Activated CD4-positive, alpha-beta T cell treated with anti-CD3 and anti-CD28 coated beads for 24 hours (primary cell): ENCODE data around the gene NTMT2.
"Not testable (repeated sequence)": the region's sequence is repeated elsewhere in the genome, so short reads cannot be mapped to it uniquely, and the experiment has no call there.

Experiments used
- DNase-seq, 2 donors: peaks; one replicate each; pipeline ENCODE4 v3.0.0-alpha.2; 2020; ENCODE audit warnings: low read depth in 2 of 2

The NTMT2 gene

GRCh38 chr1:170157820-170158219 lies 12.1 kb downstream of the NTMT2 start:
- no peak for DNase-seq

- no peak for DNase-seq
Observed at GRCh38 chr1:170162459-170163246, 16.9 kb downstream of the NTMT2 start.

GRCh38 chr1:170164103-170164763 lies 18.5 kb downstream of the NTMT2 start:
- no peak for DNase-seq

DNA sequence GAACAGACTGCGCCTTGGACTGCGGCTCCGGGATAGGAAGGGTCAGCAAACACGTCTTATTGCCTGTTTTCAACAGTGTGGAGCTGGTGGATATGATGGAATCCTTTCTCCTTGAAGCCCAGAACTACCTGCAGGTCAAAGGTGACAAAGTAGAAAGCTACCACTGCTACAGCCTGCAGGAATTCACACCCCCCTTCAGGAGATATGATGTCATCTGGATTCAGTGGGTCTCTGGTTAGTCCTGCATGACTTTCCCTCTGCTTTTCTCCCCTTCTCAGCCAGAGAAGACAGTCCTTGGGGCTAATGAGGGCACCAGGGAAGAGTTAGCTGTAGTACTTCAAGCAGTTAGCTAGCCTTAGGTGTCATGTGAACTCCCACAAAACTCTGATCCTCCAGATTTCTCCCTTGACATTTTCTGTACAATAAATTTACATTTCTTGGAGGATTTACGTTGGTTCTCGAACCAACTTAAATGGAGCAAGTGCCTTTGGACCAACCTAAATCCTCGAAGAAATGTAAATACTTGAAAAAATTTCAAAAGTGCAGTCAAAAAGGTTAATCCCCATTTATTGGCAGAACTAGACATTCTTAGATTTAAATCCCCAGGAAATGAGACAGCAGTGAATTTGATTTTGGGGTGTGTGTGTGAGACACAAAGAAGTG lies 20.9 kb downstream of the NTMT2 start:
- DNase-seq: no peak

GRCh38 chr1:170168265-170168664 lies 22.5 kb downstream of the NTMT2 start:
- no peak for DNase-seq

GRCh38 chr1:170170513-170170912 lies 24.8 kb downstream of the NTMT2 start:
- not testable (repeated sequence) for DNase-seq

- DNase-seq: no peak
Observed at GRCh38 chr1:170174395-170174794, 28.6 kb downstream of the NTMT2 start.

GRCh38 chr1:170175041-170175440 lies 29.3 kb downstream of the NTMT2 start:
- no peak for DNase-seq

GRCh38 chr1:170175484-170175883 lies 29.7 kb downstream of the NTMT2 start:
- DNase-seq: no peak

- DNase-seq: no peak
Observed at GRCh38 chr1:170176772-170177171, 31.0 kb downstream of the NTMT2 start.

GRCh38 chr1:170182442-170182841 lies 36.7 kb downstream of the NTMT2 start:
- DNase-seq: no peak

- DNase-seq: no peak
Observed at GRCh38 chr1:170192546-170192945, 46.8 kb downstream of the NTMT2 start.

GRCh38 chr1:170194451-170194850 lies 48.7 kb downstream of the NTMT2 start:
- no peak for DNase-seq

DNA sequence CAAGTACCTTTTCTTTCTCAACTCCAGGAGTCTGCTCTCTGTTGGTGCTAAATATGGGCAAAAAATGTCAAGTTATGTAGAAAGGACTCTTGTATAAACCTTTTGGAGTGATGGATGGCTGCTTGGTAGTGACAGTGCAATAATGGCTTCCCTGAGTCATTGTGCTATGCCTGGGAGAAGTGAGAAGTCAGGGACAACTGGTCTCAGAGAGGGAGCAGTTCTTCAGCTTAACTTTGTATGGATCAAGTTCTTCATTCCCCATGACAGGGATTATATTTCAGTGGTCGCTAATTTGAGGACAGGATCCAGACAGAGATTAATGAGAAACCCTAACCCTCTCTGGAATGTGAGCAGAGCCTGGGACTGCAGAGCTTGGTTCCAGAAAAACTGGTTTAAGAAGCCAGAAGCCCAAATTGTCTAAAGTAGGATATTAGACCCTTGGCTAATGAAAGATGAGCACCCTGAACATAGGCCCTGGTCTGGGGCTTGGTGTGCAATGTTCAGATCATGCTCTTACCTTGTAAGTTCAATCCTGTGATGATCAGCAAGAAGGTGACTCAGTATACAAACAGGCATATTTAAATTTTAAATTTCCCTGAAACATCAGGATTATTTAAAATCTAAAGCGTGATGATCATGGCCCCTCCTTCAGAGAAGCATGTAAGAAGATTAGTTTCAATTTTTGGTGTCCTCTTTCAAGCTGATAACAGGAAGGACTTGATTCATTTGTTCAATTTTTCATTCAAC lies 50.9 kb downstream of the NTMT2 start:
- no peak for DNase-seq

GRCh38 chr1:170198090-170198489 lies 52.3 kb downstream of the NTMT2 start:
- no peak for DNase-seq

DNA sequence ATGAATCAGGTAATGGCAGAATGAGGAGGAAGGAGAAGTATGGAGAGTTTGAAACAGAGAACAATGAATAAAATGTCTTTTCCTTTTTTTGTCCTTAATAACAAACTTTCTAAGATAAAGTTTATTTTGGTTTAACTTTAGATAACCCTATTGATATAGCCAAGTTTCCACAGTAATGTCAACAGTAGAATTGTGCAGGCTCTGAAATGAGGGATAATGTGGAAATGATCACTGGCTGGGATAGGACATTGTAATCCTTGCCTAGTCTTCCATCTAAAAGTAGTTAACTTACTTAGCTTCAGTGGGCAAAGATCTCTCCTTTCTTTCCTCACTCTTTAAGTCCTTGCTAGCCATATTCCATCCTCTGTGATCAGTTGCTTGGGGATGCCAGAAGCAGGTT lies 52.8 kb downstream of the NTMT2 start:
- DNase-seq: no peak

DNA sequence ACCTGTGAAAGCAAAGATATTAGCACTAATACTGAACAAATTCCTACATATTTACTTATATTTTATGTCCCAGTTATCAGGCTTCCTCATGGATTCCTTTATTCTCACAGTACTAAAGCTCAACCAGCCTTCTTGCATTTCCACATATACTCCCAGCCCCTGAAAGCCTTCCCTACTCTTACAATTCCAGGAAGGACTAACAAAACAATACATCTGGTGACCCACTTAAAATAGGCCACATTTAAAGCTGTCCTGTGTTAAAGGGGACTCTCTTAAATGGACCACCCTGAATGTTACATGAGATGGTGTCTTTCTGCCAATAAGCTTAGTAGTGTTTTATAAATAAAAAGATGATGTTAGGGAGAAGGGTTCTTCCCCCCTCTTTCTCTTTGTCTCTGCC lies 54.4 kb downstream of the NTMT2 start:
- DNase-seq: no peak

DNA sequence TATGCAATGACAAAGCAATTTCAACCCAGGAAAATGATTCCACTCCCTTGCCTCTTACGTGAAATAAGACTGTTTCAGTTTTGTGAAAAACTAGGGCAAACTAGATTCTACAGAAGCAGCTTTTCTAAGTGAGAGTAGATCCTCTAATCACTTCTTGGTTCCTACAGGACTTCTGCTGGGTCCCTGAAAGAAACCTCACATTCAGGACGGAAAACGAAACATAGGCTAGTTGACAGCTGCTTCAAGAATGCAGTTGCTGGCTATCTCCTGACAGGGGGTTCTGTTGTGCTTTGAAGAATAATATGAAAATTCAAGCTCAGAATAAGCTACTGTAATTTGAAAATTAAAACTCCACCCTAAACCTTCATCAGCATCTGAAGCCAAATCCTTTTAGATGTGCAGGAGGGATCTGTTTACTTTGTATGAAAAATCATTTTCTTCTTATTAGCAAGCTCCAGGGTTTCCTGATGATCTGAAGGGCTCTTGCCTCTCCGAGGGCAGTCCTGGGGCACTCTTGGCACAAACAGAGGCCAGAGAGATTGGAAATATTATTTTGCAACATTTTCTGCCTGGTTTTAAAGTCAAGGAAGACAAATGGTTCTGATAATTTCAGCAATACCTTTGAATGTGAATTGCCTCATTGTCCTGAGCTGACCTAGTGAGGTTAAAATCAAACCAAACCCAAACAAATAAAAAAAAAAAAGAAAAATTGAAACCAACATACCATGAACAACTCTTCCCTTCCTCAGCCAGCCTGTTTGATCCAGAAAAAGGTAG lies 55.0 kb downstream of the NTMT2 start:
- DNase-seq: no peak

DNA sequence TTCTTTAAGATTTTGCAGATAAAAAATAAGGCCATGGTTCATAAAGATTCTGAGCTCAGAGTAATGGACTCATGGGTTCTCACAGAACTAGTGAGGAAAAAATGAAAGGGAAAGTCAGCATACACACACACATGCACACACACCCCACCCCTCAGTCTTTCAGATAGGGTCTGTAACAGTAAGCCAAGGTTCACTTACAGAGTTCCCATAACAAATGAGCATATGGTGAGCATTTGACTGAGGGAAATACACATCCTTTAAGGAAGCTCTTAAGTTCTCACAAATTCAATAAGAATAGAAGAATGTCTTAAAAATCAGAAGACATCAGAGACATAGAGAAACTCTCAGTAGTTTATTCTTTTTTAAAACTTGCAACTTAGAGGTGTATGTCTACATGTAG lies 57.9 kb downstream of the NTMT2 start:
- no peak for DNase-seq

GRCh38 chr1:170204121-170204520 lies 58.4 kb downstream of the NTMT2 start:
- DNase-seq: no peak

DNA sequence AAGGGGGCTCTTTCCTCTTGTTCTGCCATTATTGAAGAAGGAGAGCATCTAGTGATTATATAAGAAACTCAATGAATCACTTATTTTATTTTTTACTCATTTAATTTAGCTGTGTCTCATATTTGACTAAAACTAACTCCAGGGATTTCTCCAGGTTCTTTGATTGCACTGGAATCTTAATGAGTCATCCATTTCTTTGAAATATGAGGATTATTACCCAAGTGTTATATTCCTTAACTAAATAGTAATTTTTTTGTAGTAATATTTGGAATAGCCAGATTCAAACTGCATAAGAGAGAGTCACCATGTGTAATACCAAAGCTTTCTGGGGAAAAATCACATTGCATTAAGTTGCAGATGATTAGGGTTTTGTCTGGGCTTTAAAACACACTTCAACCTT lies 59.5 kb downstream of the NTMT2 start:
- DNase-seq: no peak
